Suprapubic skin (tissue), 4 donors: Measurements from ENCODE around the gene LRRC46.
A peak's percentile ranks its signal among the peaks of the same experiment; 100 is the strongest.

Experiments
- POLR2A ChIP-seq, 2 donors: fragments of 450-650 bp; IDR thresholded peaks; one replicate each; pipeline ENCODE4 v1.6.1; 2017; ENCODE audit warnings: antibody characterized with exemption in 2 of 2, mild to moderate bottlenecking in 2 of 2, moderate library complexity in 2 of 2
- POLR2AphosphoS5 ChIP-seq, 3 donors: sonication (generic); formaldehyde crosslinking; IDR thresholded peaks; one replicate each; pipeline ENCODE4 v1.6.1; 2017; ENCODE audit warnings: antibody characterized with exemption in 3 of 3
- TF ChIP-seq, protein P1 (sequence below), 2 donors: fragments of 200-600 bp in 1 of 2; fragments of 450-650 bp in 1 of 2; sonication (generic) in 1 of 2; IDR thresholded peaks; one replicate each; pipeline ENCODE4 v1.5.1; 2016 to 2019; ENCODE audit warnings: antibody characterized with exemption in 2 of 2, mild to moderate bottlenecking in 1 of 2, moderate library complexity in 1 of 2

DNA sequence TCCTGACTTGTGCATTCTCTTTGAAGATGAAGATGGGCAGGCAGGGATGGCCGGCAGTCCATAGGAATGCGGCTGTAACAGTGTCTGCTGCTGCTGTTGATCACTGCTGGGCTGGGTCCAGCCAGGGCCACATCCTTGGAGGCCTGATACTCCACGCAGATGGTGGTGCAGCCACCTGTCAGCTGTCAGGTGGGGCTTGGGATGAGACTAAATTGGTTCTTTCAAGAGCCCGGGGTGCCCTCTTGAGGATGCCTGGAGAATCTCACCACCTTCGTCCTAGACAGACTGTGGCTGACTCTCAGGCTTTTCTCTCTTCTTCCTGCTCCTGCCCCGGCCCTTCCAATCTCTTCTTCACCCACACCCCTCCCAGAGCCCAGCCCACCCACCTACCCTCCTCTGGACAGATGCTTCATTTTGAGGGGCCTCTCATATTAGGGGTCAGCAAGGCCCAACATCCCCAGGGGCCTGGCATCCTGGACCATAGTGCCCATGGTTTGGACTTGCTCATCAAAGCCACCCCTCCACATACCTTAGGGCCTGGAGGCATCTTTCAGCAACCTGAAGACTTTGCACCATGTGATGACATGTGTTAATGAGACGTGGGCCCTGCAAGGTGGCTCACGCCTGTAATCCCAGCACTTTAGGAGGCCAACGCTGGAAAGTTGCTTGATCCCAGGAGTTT lies 29.0 kb upstream of the LRRC46 start:
- TF ChIP-seq POLR2AphosphoS5 (IDR thresholded peaks at IDR 0.05), result no peak
- TF ChIP-seq, protein P1, sequence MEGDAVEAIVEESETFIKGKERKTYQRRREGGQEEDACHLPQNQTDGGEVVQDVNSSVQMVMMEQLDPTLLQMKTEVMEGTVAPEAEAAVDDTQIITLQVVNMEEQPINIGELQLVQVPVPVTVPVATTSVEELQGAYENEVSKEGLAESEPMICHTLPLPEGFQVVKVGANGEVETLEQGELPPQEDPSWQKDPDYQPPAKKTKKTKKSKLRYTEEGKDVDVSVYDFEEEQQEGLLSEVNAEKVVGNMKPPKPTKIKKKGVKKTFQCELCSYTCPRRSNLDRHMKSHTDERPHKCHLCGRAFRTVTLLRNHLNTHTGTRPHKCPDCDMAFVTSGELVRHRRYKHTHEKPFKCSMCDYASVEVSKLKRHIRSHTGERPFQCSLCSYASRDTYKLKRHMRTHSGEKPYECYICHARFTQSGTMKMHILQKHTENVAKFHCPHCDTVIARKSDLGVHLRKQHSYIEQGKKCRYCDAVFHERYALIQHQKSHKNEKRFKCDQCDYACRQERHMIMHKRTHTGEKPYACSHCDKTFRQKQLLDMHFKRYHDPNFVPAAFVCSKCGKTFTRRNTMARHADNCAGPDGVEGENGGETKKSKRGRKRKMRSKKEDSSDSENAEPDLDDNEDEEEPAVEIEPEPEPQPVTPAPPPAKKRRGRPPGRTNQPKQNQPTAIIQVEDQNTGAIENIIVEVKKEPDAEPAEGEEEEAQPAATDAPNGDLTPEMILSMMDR (IDR thresholded peaks at IDR 0.05), result peak in 1 of 2 donors; percentile 53
- TF ChIP-seq POLR2A (IDR thresholded peaks at IDR 0.05), result no peak
